ENCODE data around the gene PRX. TPM values are rescaled to one million over a fixed set of nuclear protein-coding genes. Genes with fewer than 3 reads are reported as not detected.
A peak's percentile ranks its signal among the peaks of the same experiment; 100 is the strongest.

The PRX gene
- total and polyA plus RNA-seq, 2 of the 13 experiments (the other 11 are each of a cell fraction or from before 2014, with no cell fraction given), result 0.66 TPM

GRCh38 chr19:40416918-40417642 lies 3.9 kb upstream of the PRX start (continued):
- no peak for TF ChIP-seq ARID3A (IDR thresholded peaks at IDR 0.05; ENCODE audit: low read depth, low read length)
- TF ChIP-seq MED1 (CRISPR knock-in tag; IDR thresholded peaks at IDR 0.05), result peak; percentile 59
- TF ChIP-seq GRHL1 (CRISPR knock-in tag; conservative IDR thresholded peaks at IDR 0.05), result no peak
- TF ChIP-seq IKZF4 (CRISPR knock-in tag; IDR thresholded peaks at IDR 0.05; ENCODE audit: borderline replicate concordance, low read depth, not compliant biosample characterization), result peak; percentile 33
- peak; percentile 28; the same call in 1 of the 2 replicates for TF ChIP-seq ARID4A (CRISPR knock-in tag; IDR thresholded peaks at IDR 0.05; ENCODE audit: borderline replicate concordance)
- no peak for TF ChIP-seq ZSCAN5A (CRISPR knock-in tag; IDR thresholded peaks at IDR 0.05; ENCODE audit: borderline replicate concordance)
- no peak for TF ChIP-seq NFYB (CRISPR knock-in tag; IDR thresholded peaks at IDR 0.05)
- TF ChIP-seq SOX5 (CRISPR knock-in tag; IDR thresholded peaks at IDR 0.05; ENCODE audit: borderline replicate concordance), result peak; percentile 67; the same call in 1 of the 2 replicates
- TF ChIP-seq DPF2 (CRISPR knock-in tag; IDR thresholded peaks at IDR 0.05; ENCODE audit: borderline replicate concordance, low read depth), result no peak
- no peak for TF ChIP-seq ZFP90 (CRISPR knock-in tag; IDR thresholded peaks at IDR 0.05; ENCODE audit: borderline replicate concordance)
- peak; percentile 64; the same call in 1 of the 2 replicates for TF ChIP-seq ELF3 (CRISPR knock-in tag; IDR thresholded peaks at IDR 0.05)
- 0 out of 2 replicates have a peak, but pooled peaks have one; percentile 21 for TF ChIP-seq TARDBP (CRISPR knock-in tag; IDR thresholded peaks at IDR 0.05)
- TF ChIP-seq ZNF513 (CRISPR knock-in tag; conservative IDR thresholded peaks at IDR 0.05), result no peak
- peak; percentile 24; the same call in 1 of the 2 replicates for TF ChIP-seq PHF8 (CRISPR knock-in tag; IDR thresholded peaks at IDR 0.05)

Measured in HepG2 (cell line).